DMS153 (cell line): Measurements from ENCODE around the gene IQGAP2.
"Not testable (repeated sequence)": the region's sequence is repeated elsewhere in the genome, so short reads cannot be mapped to it uniquely, and the experiment has no call there.

Source experiments
- DNase-seq: peaks from one replicate; lab custom pipeline; 2025; lab: John Stamatoyannopoulos, UW

The IQGAP2 gene

DNA sequence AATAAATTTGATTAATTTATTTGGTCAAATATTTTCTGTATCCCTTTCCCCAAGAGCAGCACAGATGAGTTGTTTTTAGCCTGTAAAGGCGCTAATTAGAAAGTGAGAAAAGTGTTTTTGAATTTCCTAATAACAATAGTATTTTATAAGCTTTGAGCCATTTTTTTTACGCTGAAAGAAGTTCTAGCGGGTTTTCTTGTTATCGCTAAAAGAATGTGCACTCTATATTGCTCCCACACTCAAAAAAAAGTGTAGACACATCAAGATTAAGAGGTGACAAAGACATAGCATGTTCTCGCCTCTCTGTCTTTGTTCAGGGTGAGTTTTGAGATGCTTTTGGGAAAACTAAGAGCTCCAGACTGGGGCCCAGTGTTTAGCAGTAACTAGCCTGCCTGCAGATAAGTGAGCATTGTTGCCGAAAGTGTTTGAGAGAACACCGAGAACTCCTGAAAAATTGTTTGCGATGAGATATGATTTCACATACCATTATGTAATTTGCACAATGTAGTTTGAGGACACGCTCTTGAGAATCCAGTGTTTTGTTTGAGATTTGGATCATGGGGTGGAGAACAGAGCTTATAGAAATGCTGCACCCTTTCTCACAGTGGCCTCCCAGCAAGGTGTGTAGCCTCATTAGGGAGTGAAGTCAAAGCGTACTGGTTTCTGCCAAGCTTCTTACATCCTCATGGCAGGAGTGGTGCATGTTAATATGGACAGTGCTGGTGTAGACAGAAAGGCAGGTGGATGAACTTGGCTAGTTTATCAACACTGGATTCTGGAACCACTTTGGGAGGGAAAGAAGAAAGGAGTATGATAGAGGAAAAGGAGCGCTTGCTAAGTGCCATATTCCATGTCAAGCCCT, 314.4 kb downstream of the IQGAP2 start:
- DNase-seq: no peak

DNA sequence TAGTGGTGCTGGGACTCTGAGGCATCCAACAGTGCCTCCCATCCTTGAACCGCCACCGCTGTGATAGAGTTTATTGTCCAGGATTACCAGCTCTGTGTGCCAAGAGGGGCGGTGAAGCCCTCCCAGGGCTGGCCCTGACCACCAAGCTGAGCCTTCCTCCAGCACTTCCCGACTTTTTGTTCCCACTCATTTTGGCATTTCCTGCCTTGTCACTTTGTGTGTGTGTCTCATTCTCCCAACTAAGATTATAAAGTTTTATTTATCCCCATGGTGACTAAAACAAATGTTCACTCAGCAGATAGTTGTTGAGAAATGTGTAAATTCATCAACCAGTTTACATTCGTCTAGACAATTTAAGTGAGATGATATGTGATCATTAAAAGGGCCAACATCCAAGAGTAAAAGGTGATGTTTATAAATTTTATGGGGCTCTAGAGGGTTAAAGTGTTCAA, 315.3 kb downstream of the IQGAP2 start:
- DNase-seq: no peak

- DNase-seq: no peak
Measured at GRCh38 chr5:76718880-76719279, 315.8 kb downstream of the IQGAP2 start.

GRCh38 chr5:76720988-76721569, 318.0 kb downstream of the IQGAP2 start:
- DNase-seq: no peak

- no peak for DNase-seq
Measured at GRCh38 chr5:76723266-76723665, 320.2 kb downstream of the IQGAP2 start.

GRCh38 chr5:76723906-76724305, 320.8 kb downstream of the IQGAP2 start:
- no peak for DNase-seq

- no peak for DNase-seq
Measured at GRCh38 chr5:76724871-76725270, 321.8 kb downstream of the IQGAP2 start.

DNA sequence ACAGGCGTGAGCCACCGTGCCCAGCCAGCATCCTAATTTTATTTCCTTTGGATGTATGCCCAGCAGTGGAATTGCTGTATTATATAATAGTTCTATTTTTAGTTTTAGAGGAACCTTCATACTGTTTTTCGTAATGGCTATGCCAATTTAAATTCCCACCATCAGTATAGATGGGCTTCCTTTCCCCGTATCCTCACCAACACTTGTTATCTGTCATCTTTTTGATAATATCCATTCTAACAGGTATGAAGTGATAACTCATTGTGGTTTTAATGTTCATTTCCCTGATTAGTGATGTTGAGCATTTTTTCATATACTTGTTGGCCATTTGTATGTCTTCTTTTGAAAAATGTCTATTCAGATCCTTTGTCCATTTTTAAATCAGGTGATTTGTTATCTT, 325.9 kb downstream of the IQGAP2 start:
- DNase-seq: no peak

DNA sequence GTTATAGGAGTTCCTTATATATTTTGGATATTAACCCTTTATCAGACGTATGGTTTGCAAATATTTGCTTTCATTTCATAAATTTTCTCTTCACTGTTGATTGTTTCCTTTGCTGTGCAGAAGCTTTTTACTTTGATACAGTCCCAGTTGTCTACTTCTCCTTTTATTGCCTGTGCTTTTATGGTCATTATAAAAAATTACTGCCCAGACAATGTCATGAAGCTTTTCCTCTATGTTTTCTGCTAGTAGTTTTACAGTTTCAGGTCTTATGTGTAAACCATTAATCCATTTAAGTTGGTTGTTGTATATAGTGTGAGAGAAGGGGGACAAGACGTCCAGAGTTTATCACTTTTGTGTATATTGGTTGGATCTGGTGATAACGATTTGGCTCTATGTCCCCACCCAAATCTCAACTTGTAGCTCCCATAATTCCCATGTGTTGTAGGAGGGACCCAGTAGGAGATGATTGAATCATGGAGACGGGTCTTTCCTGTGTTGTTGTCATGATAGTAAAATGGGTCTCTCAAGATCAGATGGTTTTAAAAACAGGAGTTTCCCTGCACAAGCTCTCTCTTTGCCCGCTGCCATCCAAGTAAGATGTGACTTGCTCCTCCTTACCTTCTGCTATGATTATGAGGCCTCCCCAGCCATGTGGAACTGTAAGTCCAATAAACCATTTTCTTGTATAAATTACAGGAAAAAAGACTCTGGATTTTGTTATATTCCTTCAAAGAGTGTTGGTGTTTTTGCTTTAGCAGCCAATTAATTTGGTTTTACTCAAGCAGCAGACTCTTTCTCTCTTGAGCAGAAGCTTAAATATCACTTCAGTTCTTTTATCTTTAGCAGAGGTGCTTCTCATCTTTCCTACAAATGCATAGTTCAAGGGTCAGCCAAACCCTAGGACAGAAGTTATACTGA, 326.5 kb downstream of the IQGAP2 start:
- no peak for DNase-seq

DNA sequence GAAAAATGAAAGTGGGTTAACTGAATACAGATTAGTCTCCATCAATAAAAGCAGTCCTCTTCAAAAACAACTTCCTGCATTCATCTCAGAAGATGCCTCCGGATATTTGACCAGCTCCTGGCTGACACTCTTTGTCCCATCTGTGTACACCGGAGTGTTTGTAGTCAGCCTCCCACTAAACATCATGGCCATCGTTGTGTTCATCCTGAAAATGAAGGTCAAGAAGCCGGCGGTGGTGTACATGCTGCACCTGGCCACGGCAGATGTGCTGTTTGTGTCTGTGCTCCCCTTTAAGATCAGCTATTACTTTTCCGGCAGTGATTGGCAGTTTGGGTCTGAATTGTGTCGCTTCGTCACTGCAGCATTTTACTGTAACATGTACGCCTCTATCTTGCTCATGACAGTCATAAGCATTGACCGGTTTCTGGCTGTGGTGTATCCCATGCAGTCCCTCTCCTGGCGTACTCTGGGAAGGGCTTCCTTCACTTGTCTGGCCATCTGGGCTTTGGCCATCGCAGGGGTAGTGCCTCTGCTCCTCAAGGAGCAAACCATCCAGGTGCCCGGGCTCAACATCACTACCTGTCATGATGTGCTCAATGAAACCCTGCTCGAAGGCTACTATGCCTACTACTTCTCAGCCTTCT, 329.4 kb downstream of the IQGAP2 start:
- DNase-seq: no peak

DNA sequence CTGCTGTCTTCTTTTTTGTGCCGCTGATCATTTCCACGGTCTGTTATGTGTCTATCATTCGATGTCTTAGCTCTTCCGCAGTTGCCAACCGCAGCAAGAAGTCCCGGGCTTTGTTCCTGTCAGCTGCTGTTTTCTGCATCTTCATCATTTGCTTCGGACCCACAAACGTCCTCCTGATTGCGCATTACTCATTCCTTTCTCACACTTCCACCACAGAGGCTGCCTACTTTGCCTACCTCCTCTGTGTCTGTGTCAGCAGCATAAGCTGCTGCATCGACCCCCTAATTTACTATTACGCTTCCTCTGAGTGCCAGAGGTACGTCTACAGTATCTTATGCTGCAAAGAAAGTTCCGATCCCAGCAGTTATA, 329.9 kb downstream of the IQGAP2 start:
- DNase-seq: no peak

DNA sequence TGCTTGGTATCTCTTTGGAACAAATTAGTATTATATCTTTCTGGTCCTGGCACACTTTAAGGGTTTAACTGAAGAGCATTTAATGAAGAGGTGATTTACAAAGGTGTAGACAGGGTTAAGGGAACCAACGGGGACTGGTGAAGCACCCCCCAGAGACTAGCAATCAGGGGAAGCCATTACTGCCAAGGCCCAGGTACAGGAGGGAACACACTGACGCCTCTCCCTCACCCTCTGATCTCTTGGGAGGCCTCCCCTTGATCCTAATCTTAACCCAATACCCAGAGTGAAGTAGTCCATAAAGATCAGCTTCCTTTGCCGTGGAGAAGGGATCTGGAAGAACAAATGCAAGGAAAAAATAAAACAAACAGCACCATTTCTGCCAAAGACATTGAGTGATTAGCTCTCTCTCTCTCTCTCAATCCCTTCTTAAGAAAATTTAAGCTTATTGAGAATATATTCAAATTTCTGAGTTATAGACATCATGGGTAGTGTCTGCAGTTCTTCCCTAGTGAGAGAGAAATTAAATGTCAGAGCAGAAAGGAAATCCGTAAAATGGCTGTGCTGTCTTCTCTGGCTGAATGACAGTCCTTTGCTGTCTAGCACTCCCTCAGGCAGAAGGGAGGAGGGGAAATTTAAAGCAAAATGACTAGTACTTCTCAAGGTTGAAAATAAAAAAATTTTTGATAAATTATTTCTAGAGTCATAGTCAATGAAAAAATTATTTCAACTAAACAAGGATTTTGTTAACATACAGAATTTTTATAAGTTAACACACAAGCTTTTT, 332.9 kb downstream of the IQGAP2 start:
- DNase-seq: no peak

- no peak for DNase-seq
Measured at GRCh38 chr5:76736679-76737556, 333.8 kb downstream of the IQGAP2 start.

DNA sequence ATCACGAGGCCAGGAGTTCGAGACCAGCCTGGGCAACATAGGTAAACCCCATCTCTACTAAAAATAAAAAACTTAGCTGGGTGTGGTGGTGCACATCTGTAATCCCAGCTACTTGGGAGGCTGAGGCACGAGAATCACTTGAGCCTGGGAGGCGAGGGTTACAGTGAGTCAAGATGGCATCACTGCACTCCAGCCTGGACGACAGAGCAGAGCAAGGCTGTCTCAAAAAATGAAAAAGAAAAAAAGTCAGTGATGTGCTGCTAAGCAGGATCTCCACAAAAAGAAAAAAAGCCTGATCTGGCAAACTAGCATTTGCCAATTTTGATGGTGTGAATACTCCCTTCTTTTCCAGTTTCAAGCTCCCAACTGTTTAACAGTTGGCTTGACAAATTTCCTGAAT, 334.8 kb downstream of the IQGAP2 start:
- no peak for DNase-seq

DNA sequence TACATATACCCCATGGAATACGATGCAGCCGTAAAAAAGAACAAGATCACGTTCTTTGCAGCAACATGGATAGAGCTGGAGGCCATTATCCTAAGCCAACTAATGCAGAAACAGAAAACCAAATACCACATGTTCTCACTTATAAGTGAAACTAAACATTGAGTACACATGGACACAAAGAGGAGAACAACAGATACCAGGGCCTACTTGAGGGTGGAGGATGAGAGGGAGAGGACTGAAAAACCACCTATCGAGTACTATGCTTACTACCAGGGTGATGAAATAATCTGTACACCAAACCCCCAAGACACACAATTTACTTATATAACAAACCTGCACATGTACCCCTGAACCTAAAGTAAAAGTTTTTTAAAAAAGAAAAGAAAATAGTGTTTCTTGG, 338.4 kb downstream of the IQGAP2 start:
- not testable (repeated sequence) for DNase-seq

GRCh38 chr5:76742583-76742982, 339.5 kb downstream of the IQGAP2 start:
- DNase-seq: no peak

GRCh38 chr5:76744632-76745031, 341.5 kb downstream of the IQGAP2 start:
- DNase-seq: no peak

DNA sequence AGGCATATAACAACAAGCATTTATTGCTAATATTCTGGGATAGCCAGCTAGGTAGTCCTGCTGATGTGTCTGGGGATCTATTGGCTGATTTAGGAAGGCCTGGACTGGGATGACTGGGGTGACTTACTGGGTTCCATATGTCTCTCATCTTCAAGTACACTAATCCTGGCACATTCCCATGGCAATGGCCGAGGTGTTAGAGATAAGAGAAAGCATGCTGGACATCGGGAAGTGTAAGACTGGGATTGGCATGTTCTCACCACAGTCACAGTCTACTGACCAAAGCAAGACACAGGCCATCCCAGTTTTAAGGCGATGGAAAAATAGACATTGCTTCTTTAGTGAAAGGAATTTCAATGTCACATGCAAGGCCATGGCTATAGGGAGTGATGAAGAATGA, 342.6 kb downstream of the IQGAP2 start:
- DNase-seq: no peak

DNA sequence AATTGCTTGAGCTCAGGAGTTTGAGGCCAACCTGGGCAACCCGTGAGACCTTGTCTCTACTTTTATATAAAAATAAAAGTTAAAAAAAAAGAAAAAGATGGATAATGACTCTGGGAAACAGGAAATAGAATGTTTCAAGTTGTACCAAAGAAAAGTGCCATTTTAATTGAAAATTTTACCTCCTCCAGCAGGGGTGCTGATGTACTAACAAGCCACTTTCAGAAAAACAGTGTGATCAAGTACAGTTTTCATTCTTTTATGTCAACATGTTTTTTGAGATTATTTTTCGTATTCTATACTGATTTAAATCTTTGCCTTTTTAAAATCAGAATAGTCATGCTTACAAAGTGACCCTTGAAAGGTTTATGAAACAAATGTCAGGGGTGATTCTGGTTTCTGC, 343.6 kb downstream of the IQGAP2 start:
- no peak for DNase-seq

GRCh38 chr5:76747706-76748105, 344.6 kb downstream of the IQGAP2 start:
- DNase-seq: no peak
